Brain microvascular endothelial cell (primary cell): Measurements from ENCODE around the gene TMEM125.

Experiments
- DNase-seq: peaks from one replicate; pipeline ENCODE4 v3.0.0-alpha.2; 2020
- H3K27ac ChIP-seq: fragments of 250-450 bp; sonication (Bioruptor Pico); 2 replicates; pipeline ENCODE4 v1.5.1; 2020; ENCODE audit warnings: mild to moderate bottlenecking, moderate library complexity
- H3K27me3 ChIP-seq: fragments of 250-450 bp; sonication (Bioruptor Pico); replicated peaks from 2 replicates; pipeline ENCODE4 v1.5.1; 2020; ENCODE audit warnings: mild to moderate bottlenecking
- H3K36me3 ChIP-seq: fragments of 250-450 bp; sonication (Bioruptor Pico); replicated peaks from 2 replicates; pipeline ENCODE4 v1.5.1; 2020; ENCODE audit warnings: mild to moderate bottlenecking
- H3K4me3 ChIP-seq: 2 replicates; pipeline ENCODE4 v1.5.1; 2011; ENCODE audit warnings: low read depth, mild to moderate bottlenecking, control low read depth, low read length, moderate library complexity
- in situ Hi-C: cut with HindIII; loops from 2 replicates; pipeline ENCODE4 v1.10.0; 2017; ENCODE audit warnings: low sequenced_read_pairs, low pct_ligation_motif_present
- TF ChIP-seq, protein P1 (sequence below): IDR thresholded peaks from 2 replicates; pipeline ENCODE4 v1.5.1; 2011; ENCODE audit warnings: low read depth, mild to moderate bottlenecking, moderate library complexity, low read length, control low read depth, inconsistent platforms; ENCODE audit errors: missing control alignments

Gene TMEM125

DNA sequence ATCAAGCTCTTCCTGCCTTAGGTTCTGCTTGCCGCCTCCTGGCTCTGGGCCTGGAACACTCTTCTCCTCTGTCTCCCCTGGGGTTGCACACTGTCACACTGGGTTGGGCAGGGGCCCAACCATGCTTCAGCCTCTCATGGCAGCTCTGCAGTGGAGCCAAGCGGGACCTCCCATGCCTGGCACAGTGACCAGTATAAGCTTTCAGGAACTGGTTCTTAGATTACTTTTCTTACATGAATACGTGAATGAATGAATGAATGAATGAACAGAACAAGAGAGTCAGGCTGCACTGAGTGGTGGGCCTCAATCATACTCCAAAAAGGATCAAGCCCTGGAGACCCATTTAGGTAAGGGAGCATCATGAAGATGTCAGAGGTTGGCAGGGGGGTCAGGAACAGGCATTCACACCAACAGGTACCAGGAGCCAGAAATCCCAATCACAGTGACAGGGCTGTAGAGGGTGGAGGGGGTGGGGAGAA lies 30.8 kb upstream of the TMEM125 start:
- in situ Hi-C loops: loop anchor here (25.0 kb wide), 1 partner anchor 173 kb away; no protein-coding TSS in a partner anchor
- no peak overlapping the region for H3K27ac ChIP-seq
- no peaks in the 10 kb centered on the region for H3K36me3 ChIP-seq
- TF ChIP-seq, protein P1, sequence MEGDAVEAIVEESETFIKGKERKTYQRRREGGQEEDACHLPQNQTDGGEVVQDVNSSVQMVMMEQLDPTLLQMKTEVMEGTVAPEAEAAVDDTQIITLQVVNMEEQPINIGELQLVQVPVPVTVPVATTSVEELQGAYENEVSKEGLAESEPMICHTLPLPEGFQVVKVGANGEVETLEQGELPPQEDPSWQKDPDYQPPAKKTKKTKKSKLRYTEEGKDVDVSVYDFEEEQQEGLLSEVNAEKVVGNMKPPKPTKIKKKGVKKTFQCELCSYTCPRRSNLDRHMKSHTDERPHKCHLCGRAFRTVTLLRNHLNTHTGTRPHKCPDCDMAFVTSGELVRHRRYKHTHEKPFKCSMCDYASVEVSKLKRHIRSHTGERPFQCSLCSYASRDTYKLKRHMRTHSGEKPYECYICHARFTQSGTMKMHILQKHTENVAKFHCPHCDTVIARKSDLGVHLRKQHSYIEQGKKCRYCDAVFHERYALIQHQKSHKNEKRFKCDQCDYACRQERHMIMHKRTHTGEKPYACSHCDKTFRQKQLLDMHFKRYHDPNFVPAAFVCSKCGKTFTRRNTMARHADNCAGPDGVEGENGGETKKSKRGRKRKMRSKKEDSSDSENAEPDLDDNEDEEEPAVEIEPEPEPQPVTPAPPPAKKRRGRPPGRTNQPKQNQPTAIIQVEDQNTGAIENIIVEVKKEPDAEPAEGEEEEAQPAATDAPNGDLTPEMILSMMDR: no peak
- H3K27me3 ChIP-seq: no peaks in the 10 kb centered on the region
- no peak overlapping the region for H3K4me3 ChIP-seq
- no peak for DNase-seq

DNA sequence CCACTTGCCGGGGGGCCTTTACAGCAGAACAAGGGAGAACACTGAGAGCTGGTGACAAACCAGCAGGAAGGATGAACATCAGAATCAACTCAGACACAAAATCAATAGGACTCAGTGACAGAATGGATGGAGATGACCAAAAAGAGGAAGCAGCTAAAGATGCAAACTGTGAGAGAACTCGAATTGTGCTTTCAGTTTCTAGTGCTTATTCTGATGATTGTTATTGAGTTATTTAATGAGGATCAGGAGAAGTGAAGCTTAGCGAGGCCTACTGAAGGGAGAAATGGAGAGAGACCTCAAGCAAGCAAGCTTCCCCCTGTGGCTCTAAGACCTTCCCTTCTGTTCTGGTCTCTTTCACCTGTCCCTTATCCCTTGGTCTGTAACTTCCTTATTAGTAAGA lies 30.3 kb upstream of the TMEM125 start:
- no peak for DNase-seq
- H3K4me3 ChIP-seq: no peak overlapping the region
- H3K27ac ChIP-seq: no peak overlapping the region
- TF ChIP-seq, protein P1: no peak
- H3K27me3 ChIP-seq: no peaks in the 10 kb centered on the region
- in situ Hi-C loops: loop anchor here (25.0 kb wide), 1 partner anchor 173 kb away; no protein-coding TSS in a partner anchor
- no peaks in the 10 kb centered on the region for H3K36me3 ChIP-seq

DNA sequence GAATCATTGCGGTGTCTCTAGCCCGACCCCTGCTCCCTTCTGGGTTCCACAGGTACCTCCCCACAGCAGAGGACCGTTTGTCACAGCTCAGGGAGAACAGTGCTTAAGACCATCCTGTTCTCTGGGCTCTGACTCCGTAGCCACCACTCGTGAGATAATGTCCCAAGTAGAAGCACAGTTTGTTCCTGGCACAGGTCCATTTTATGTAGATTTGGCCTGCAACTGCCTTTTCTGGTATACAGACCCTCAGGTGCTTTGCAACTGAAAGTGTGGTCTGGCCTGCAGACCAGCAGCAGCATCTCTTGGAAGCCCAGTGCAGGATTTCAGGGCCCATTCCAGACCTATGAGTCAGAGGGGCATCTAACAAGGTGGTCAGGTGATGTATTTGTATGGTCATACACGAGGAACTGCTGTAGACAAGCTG lies 28.4 kb upstream of the TMEM125 start:
- H3K36me3 ChIP-seq: no peaks in the 10 kb centered on the region
- DNase-seq: peak; percentile 22
- TF ChIP-seq, protein P1: no peak
- H3K27ac ChIP-seq: no peak overlapping the region
- in situ Hi-C loops: loop anchor here (25.0 kb wide), 1 partner anchor 171 kb away; no protein-coding TSS in a partner anchor
- no peak overlapping the region for H3K4me3 ChIP-seq
- no peaks in the 10 kb centered on the region for H3K27me3 ChIP-seq

DNA sequence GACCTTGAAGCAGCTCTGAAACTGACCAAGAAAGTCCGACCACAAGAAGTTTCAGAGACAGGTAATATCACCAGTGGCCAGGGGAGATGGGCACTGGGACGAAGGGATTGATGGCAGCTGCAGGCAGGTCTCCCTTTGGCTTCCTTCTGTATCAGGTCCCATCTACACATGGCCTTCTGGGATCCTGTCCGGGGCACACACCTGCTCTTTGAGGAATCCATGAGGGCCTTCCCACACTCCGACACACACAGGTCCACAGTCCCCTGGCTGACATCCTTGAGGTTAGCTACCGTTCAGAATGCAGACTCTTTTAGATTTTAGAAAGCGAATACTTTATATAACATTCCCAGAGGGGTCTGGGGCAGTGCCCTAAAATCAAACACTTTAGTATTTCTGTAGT lies 26.5 kb upstream of the TMEM125 start:
- Histone ChIP-seq H3K4me3 (no peak overlapping the region), H3K27ac (no peak overlapping the region), H3K36me3 (no peaks in the 10 kb centered on the region), H3K27me3 (no peaks in the 10 kb centered on the region)
- in situ Hi-C loops: loop anchor here (25.0 kb wide), 1 partner anchor 169 kb away; no protein-coding TSS in a partner anchor
- no peak for DNase-seq
- TF ChIP-seq, protein P1: no peak

DNA sequence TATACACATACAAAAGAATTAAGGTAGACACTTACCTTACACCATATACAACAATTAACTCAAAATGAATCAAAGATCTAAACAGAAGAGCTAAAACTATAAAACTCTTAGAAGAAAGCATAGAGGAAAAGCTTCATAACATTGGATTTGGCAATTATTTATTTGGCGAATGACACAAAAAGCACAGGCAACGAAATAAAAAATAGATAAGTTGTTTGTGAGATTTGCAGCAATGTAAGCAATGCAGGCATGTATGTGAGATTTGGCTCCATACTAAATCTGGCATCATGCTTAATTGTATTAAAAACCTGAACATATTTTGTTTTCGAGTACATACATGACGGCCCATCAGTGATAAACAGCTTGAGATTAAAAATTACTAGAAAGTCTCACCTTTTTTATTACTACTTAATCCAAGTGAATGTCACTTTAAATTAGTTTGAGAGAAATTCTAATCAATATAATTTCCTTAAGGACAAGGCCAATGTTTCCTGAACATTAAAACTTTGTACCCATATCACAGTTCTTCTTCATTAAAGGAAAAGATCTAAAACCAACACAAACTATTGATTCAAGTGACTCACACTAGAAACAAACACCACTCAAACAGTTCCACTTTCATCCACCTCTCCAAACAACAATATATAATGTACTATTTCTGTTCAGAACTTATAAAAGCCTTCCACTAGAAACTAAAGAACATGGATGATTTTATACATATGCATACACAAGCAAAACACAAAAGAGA lies 23.1 kb upstream of the TMEM125 start:
- Histone ChIP-seq H3K4me3 (no peak overlapping the region), H3K27me3 (no peaks in the 10 kb centered on the region), H3K36me3 (no peaks in the 10 kb centered on the region), H3K27ac (no peak overlapping the region)
- TF ChIP-seq, protein P1: no peak
- in situ Hi-C loops: loop anchor here (25.0 kb wide), 1 partner anchor 166 kb away; no protein-coding TSS in a partner anchor
- DNase-seq: no peak
